Neutrophil (primary cell): ENCODE results near the gene RFXANK.

Experiments used
- H3K27ac ChIP-seq: fragments of 200-600 bp; sonication (generic); 2 replicates; pipeline ENCODE4 v1.5.1; 2016; ENCODE audit warnings: mild to moderate bottlenecking, moderate library complexity
- H3K27me3 ChIP-seq: fragments of 200-600 bp; sonication (generic); 2 replicates; pipeline ENCODE4 v1.6.0; 2016; ENCODE audit warnings: mild to moderate bottlenecking
- H3K36me3 ChIP-seq: fragments of 200-600 bp; sonication (generic); 2 replicates; pipeline ENCODE4 v1.5.1; 2017
- H3K4me1 ChIP-seq, 2 experiments: fragments of 200-600 bp in 1 of 2; sonication (generic) in 1 of 2; 1 replicate in 1 of 2; 2 replicates in 1 of 2; pipeline versions ENCODE4 v1.5.1 to v1.6.1; 2013 to 2016; ENCODE audit warnings: low read depth in 1 of 2, low read length in 1 of 2, mild to moderate bottlenecking in 1 of 2, moderate library complexity in 1 of 2; ENCODE audit not compliant: control insufficient read depth in 1 of 2, insufficient read depth in 1 of 2
- H3K4me3 ChIP-seq, 2 experiments: fragments of 200-600 bp in 1 of 2; sonication (generic) in 1 of 2; 1 replicate in 1 of 2; 2 replicates in 1 of 2; pipeline ENCODE4 v1.5.1; 2013 to 2016; ENCODE audit warnings: low read depth in 1 of 2, low read length in 1 of 2, mild to moderate bottlenecking in 1 of 2, moderate library complexity in 1 of 2
- H3K9me3 ChIP-seq: fragments of 200-600 bp; sonication (generic); 2 replicates; pipeline ENCODE4 v1.5.1; 2016
- CTCF ChIP-seq: fragments of 200-600 bp; sonication (generic); IDR thresholded peaks from 2 replicates; pipeline ENCODE4 v1.5.1; 2016; ENCODE audit warnings: antibody characterized with exemption

Gene RFXANK

GRCh38 chr19:19224150-19224851, 32.2 kb downstream of the RFXANK start:
- TF ChIP-seq CTCF, result no peak
- Histone ChIP-seq H3K4me3 (peak overlapping the region; percentile 44 to 58), H3K36me3 (no peaks in the 10 kb centered on the region), H3K4me1 (peaks cover 10 to 11% of the 10 kb centered on the region in 2 experiments), H3K27me3 (peaks cover 84% of the 10 kb centered on the region), H3K9me3 (no peaks in the 10 kb centered on the region), H3K27ac (no peak overlapping the region)

- Histone ChIP-seq H3K36me3 (no peaks in the 10 kb centered on the region), H3K27ac (no peak overlapping the region), H3K9me3 (no peaks in the 10 kb centered on the region), H3K4me1 (peaks cover 10 to 11% of the 10 kb centered on the region in 2 experiments), H3K4me3 (peak overlapping the region; percentile 44 to 58), H3K27me3 (peaks cover 86% of the 10 kb centered on the region)
- peak; percentile 61 for TF ChIP-seq CTCF
Observed at GRCh38 chr19:19224852-19225494, 32.9 kb downstream of the RFXANK start.

DNA sequence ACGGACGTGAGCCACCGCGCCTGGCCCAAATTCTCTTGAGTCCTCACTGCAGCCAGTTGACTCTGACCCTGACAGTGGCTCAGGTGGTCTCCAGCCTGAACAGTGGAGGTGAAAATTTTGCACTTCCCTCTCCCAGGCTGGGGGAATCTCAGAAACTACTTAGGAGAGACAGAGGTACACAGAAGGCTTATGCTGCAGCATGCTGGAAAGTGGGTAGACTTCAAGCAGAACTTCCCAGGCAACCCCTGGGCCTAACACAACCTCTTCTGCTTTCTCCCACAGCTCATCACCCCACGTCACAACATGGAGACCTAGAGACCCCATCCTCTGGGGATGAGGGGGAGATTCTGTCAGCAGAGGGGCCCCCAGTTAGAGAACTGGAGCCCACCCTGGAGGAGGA, 34.1 kb downstream of the RFXANK start:
- no peak overlapping the region for H3K27ac ChIP-seq
- H3K4me1 ChIP-seq, result peaks cover 10 to 11% of the 10 kb centered on the region in 2 experiments
- TF ChIP-seq CTCF, result no peak
- H3K9me3 ChIP-seq, result no peaks in the 10 kb centered on the region
- H3K4me3 ChIP-seq, result no peak overlapping the region
- H3K36me3 ChIP-seq, result no peaks in the 10 kb centered on the region
- peaks cover 78% of the 10 kb centered on the region for H3K27me3 ChIP-seq

DNA sequence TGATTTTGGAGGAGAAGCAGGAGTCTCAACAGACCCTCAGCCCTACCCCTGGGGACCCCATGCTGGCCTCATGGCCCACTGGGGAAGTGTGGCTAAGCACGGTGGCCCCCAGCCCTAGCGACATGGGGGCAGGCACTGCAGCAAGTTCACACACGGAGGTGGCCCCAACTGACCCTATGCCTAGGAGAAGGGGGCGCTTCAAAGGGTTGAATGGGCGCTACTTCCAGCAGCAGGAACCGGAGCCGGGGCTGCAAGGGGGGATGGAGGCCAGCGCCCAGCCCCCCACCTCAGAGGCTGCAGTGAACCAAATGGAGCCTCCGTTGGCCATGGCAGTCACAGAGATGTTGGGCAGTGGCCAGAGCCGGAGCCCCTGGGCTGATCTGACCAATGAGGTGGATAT, 34.6 kb downstream of the RFXANK start:
- Histone ChIP-seq H3K4me3 (no peak overlapping the region), H3K27me3 (peaks cover 73% of the 10 kb centered on the region), H3K9me3 (no peaks in the 10 kb centered on the region), H3K27ac (no peak overlapping the region), H3K36me3 (no peaks in the 10 kb centered on the region), H3K4me1 (peaks cover 10 to 11% of the 10 kb centered on the region in 2 experiments)
- TF ChIP-seq CTCF, result no peak

- TF ChIP-seq CTCF, result no peak
- no peak overlapping the region for H3K27ac ChIP-seq
- H3K27me3 ChIP-seq, result peaks cover 69% of the 10 kb centered on the region
- H3K9me3 ChIP-seq, result no peaks in the 10 kb centered on the region
- no peak overlapping the region for H3K4me3 ChIP-seq
- H3K36me3 ChIP-seq, result no peaks in the 10 kb centered on the region
- H3K4me1 ChIP-seq, result peaks cover 10 to 11% of the 10 kb centered on the region in 2 experiments
Observed at GRCh38 chr19:19227217-19227616, 35.2 kb downstream of the RFXANK start.
